Caco-2 (cell line): Measurements from ENCODE around the gene PRR13. TPM values are rescaled to one million over a fixed set of nuclear protein-coding genes. Genes with fewer than 3 reads are reported as not detected.
A peak's percentile ranks its signal among the peaks of the same experiment; 100 is the strongest.
"Not testable (repeated sequence)": the region's sequence is repeated elsewhere in the genome, so short reads cannot be mapped to it uniquely, and the experiment has no call there.

ENCODE experiments used
- BruUV-seq: library from RNA; stranded (reverse); fragments of 400-500 nt; replicated peaks from 2 replicates; lab custom pipeline; 2021; lab: Mats Ljungman, UMichigan
- CTCF ChIA-PET: fragments of 300-600 bp; sonication (Branson Sonifier 250); formaldehyde crosslinking; loops from one replicate; lab custom pipeline; 2022; ENCODE audit warnings: antibody characterized with exemption; lab: Charles Lee
- POLR2A ChIA-PET: fragments of 300-600 bp; sonication (Branson Sonifier 250); formaldehyde crosslinking; loops from one replicate; lab custom pipeline; 2022; ENCODE audit warnings: antibody characterized with exemption; lab: Charles Lee
- DNase-seq, 2 experiments: peaks; one replicate each; pipeline versions ENCODE4 v3.0.0 to v3.0.0-alpha.2; 2020 to 2022
- H3K27me3 ChIP-seq: replicated peaks from 2 replicates; pipeline ENCODE4 v1.6.0; 2011; ENCODE audit warnings: low read length; ENCODE audit not compliant: control insufficient read depth, insufficient read depth
- H3K36me3 ChIP-seq: 2 replicates; pipeline ENCODE4 v1.5.1; 2011; ENCODE audit warnings: low read length; ENCODE audit not compliant: control insufficient read depth, insufficient read depth
- H3K4me1 ChIP-seq: fragments of 250-450 bp; sonication (Bioruptor Pico); 2 replicates; pipeline ENCODE4 v1.5.1; 2020; ENCODE audit warnings: mild to moderate bottlenecking
- H3K4me3 ChIP-seq: 2 replicates; pipeline ENCODE4 v1.5.1; 2011; ENCODE audit warnings: low read depth, mild to moderate bottlenecking, control low read depth, low read length
- H3K9me3 ChIP-seq: fragments of 250-450 bp; sonication (Bioruptor Pico); 2 replicates; pipeline ENCODE4 v1.5.1; 2020; ENCODE audit warnings: mild to moderate bottlenecking, moderate library complexity
- H3K27ac Mint-ChIP-seq: one replicate; pipeline ENCODE4 v1.8.0; 2022; ENCODE audit warnings: mixed read lengths; ENCODE audit not compliant: unreplicated experiment
- H3K27me3 Mint-ChIP-seq: one replicate; pipeline ENCODE4 v1.8.0; 2022; ENCODE audit warnings: mixed read lengths; ENCODE audit not compliant: insufficient read depth, unreplicated experiment
- H3K36me3 Mint-ChIP-seq: one replicate; pipeline ENCODE4 v1.8.0; 2022; ENCODE audit warnings: mild to moderate bottlenecking, mixed read lengths; ENCODE audit not compliant: insufficient read depth, unreplicated experiment
- H3K4me1 Mint-ChIP-seq: one replicate; pipeline ENCODE4 v1.8.0; 2022; ENCODE audit warnings: low read depth, mixed read lengths; ENCODE audit not compliant: unreplicated experiment
- H3K4me3 Mint-ChIP-seq: one replicate; pipeline ENCODE4 v1.8.0; 2022; ENCODE audit warnings: mild to moderate bottlenecking, moderate library complexity, mixed read lengths; ENCODE audit not compliant: unreplicated experiment
- H3K9me3 Mint-ChIP-seq: one replicate; pipeline ENCODE4 v1.8.0; 2022; ENCODE audit warnings: mixed read lengths; ENCODE audit not compliant: unreplicated experiment
- intact Hi-C: fragments of 100-400 bp; cut with micrococcal nuclease; formaldehyde crosslinking; loops from one replicate; pipeline ENCODE4 v1.10.0; 2022; ENCODE audit not compliant: unreplicated experiment
- total RNA-seq: library from RNA; stranded (reverse); gene quantifications from 2 replicates; pipeline ENCODE4 v1.2.3, GENCODE V29; 2022
- TF ChIP-seq, protein P1 (sequence below), 2 experiments: fragments of 200-600 bp in 1 of 2; IDR thresholded peaks; 1 replicate in 1 of 2; 2 replicates in 1 of 2; pipeline versions ENCODE4 v1.5.1 to v1.8.0; 2011 to 2022; ENCODE audit warnings: antibody characterized with exemption in 1 of 2, control low read depth in 1 of 2, inconsistent platforms in 1 of 2, low read depth in 1 of 2, low read length in 1 of 2, mild to moderate bottlenecking in 1 of 2, moderate library complexity in 1 of 2; ENCODE audit not compliant: insufficient read depth in 1 of 2, severe bottlenecking in 1 of 2, unreplicated experiment in 1 of 2

The PRR13 gene
- total RNA-seq, 1 experiment from 2014 or later, result 400 TPM

DNA sequence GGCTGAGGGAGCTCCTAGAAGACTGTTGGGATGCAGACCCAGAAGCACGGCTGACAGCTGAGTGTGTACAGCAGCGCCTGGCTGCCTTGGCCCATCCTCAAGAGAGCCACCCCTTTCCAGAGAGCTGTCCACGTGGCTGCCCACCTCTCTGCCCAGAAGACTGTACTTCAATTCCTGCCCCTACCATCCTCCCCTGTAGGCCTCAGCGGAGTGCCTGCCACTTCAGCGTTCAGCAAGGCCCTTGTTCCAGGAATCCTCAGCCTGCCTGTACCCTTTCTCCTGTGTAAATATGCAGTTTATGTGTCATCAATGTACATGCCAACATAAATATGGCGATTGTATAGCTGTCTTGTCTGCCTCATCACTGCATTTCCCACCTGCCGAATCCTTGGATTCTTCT is 10.3 kb upstream of the PRR13 start:
- Mint-ChIP-seq H3K4me1 (peaks cover 11% of the 10 kb centered on the region), H3K27ac (no peak overlapping the region), H3K36me3 (peaks cover 4% of the 10 kb centered on the region), H3K27me3 (no peaks in the 10 kb centered on the region), H3K4me3 (no peak overlapping the region), H3K9me3 (no peaks in the 10 kb centered on the region)
- TF ChIP-seq, protein P1, sequence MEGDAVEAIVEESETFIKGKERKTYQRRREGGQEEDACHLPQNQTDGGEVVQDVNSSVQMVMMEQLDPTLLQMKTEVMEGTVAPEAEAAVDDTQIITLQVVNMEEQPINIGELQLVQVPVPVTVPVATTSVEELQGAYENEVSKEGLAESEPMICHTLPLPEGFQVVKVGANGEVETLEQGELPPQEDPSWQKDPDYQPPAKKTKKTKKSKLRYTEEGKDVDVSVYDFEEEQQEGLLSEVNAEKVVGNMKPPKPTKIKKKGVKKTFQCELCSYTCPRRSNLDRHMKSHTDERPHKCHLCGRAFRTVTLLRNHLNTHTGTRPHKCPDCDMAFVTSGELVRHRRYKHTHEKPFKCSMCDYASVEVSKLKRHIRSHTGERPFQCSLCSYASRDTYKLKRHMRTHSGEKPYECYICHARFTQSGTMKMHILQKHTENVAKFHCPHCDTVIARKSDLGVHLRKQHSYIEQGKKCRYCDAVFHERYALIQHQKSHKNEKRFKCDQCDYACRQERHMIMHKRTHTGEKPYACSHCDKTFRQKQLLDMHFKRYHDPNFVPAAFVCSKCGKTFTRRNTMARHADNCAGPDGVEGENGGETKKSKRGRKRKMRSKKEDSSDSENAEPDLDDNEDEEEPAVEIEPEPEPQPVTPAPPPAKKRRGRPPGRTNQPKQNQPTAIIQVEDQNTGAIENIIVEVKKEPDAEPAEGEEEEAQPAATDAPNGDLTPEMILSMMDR (IDR thresholded peaks at IDR 0.05; ENCODE audit: insufficient read depth in 1 of 2, low read depth in 1 of 2, low read length in 1 of 2, severe bottlenecking in 1 of 2, unreplicated experiment in 1 of 2), result no peak
- Histone ChIP-seq H3K36me3 (no peaks in the 10 kb centered on the region), H3K27me3 (no peaks in the 10 kb centered on the region), H3K4me3 (no peak overlapping the region), H3K9me3 (no peaks in the 10 kb centered on the region), H3K4me1 (no peaks in the 10 kb centered on the region)
- DNase-seq, result no peak
- no TSS peak for BruUV-seq
- POLR2A ChIA-PET, result interaction anchor here (0.6 kb wide), 1 partner anchor 44 kb away, joined by 4 read pairs; no protein-coding TSS in a partner anchor
- intact Hi-C loops, result no loop called here
- CTCF ChIA-PET, result no interaction called here

DNA sequence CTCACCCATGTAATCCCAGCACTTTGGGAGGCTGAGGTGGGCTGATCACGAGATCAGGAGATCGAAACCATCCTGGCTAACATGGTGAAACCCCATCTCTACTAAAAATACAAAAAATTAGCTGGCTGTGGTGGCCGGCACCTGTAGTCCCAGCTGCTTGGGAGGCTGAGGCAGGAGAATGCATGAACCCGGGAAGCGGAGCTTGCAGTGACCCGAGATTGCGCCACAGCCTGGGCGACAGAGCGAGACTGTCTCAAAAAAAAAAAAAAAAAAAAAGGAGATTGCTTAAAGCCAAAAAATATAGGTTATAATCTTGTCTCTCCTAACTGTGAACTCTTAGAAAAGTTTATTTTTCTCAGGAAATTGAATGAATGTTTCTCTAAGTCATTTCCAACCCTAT is 6.2 kb upstream of the PRR13 start:
- CTCF ChIA-PET, POLR2A ChIA-PET, H3K4me3 Mint-ChIP-seq, H3K4me3 ChIP-seq, H3K36me3 ChIP-seq, H3K27me3 Mint-ChIP-seq, DNase-seq, H3K27ac Mint-ChIP-seq, intact Hi-C loops, H3K4me1 Mint-ChIP-seq, BruUV-seq, H3K27me3 ChIP-seq, H3K36me3 Mint-ChIP-seq, H3K9me3 ChIP-seq, H3K9me3 Mint-ChIP-seq, H3K4me1 ChIP-seq: not testable (repeated sequence)

DNA sequence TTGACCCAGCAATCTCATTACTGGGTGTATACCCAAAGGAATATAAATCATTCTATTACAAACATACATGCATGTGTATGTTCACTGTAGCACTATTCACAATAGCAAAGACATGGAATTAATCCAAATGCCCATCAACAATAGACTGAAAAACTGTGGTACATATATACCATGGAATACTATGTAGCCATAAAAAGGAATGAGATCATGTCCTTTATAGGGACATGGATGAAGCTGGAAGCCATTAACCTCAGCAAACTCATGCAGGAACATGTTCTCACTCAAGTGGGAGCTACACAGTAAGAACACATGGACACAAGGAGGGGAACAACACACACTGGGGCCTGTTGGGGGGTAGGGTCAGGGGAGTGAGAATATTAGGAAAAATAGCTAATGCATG is 2.0 kb upstream of the PRR13 start:
- H3K27ac Mint-ChIP-seq, H3K9me3 Mint-ChIP-seq, H3K9me3 ChIP-seq, H3K27me3 Mint-ChIP-seq, H3K27me3 ChIP-seq, DNase-seq, H3K4me3 ChIP-seq, BruUV-seq, H3K36me3 ChIP-seq, intact Hi-C loops: not testable (repeated sequence)
- peaks cover 19% of the 10 kb centered on the region for H3K4me1 Mint-ChIP-seq
- peak overlapping the region; percentile 61 for H3K4me3 Mint-ChIP-seq
- peaks cover 18% of the 10 kb centered on the region for H3K4me1 ChIP-seq
- ChIA-PET POLR2A (interaction anchor here (0.7 kb wide), 1 partner anchor 115 kb away, joined by 5 read pairs; no protein-coding TSS in a partner anchor), CTCF (interaction anchor here (2.2 kb wide), 1 partner anchor 18 kb away, joined by 22 read pairs; no protein-coding TSS in a partner anchor)
- peaks cover 28% of the 10 kb centered on the region for H3K36me3 Mint-ChIP-seq

DNA sequence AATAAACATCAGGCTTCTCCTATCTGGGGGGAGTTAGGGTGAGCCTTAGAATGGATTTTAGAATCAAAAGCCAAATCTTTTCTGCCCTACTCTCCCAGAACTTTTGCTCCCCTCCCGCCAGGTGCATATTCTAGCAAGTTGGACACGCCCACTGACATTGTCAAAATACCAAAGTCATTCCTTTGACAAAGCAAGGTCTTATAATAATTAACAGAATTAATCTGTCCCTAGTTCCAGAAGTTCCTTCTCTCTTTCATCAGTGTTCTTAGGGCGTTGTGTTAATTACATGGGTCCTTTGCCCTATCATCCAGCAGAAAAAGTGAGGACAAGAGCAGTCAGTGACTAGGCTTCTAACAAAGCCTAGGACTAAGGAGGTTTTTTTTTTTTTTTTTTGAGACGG is 2.4 kb downstream of the PRR13 start:
- TF ChIP-seq, protein P1 (IDR thresholded peaks at IDR 0.05; ENCODE audit: insufficient read depth in 1 of 2, low read depth in 1 of 2, low read length in 1 of 2, severe bottlenecking in 1 of 2, unreplicated experiment in 1 of 2), result no peak
- CTCF ChIA-PET, result no interaction called here
- H3K9me3 Mint-ChIP-seq, result no peaks in the 10 kb centered on the region
- POLR2A ChIA-PET, result interaction anchor here (0.6 kb wide), 2 partner anchors 11 to 22 kb away, joined by 3 to 6 read pairs; no protein-coding TSS in a partner anchor
- no peaks in the 10 kb centered on the region for H3K27me3 Mint-ChIP-seq
- H3K27me3 ChIP-seq, result no peaks in the 10 kb centered on the region
- peaks cover 70% of the 10 kb centered on the region for H3K36me3 Mint-ChIP-seq
- H3K27ac Mint-ChIP-seq, result peak overlapping the region; percentile 98
- intact Hi-C loops, result no loop called here
- H3K4me1 ChIP-seq, result peaks cover 28% of the 10 kb centered on the region
- no peaks in the 10 kb centered on the region for H3K9me3 ChIP-seq
- H3K4me3 Mint-ChIP-seq, result peak overlapping the region; percentile 85
- DNase-seq, result peak; percentile 73
- peak overlapping the region; percentile 17; the same call in 1 of the 2 replicates for H3K4me3 ChIP-seq
- H3K36me3 ChIP-seq, result no peaks in the 10 kb centered on the region; the same call in 1 of the 2 replicates
- peaks cover 26% of the 10 kb centered on the region for H3K4me1 Mint-ChIP-seq
- no TSS peak for BruUV-seq

DNA sequence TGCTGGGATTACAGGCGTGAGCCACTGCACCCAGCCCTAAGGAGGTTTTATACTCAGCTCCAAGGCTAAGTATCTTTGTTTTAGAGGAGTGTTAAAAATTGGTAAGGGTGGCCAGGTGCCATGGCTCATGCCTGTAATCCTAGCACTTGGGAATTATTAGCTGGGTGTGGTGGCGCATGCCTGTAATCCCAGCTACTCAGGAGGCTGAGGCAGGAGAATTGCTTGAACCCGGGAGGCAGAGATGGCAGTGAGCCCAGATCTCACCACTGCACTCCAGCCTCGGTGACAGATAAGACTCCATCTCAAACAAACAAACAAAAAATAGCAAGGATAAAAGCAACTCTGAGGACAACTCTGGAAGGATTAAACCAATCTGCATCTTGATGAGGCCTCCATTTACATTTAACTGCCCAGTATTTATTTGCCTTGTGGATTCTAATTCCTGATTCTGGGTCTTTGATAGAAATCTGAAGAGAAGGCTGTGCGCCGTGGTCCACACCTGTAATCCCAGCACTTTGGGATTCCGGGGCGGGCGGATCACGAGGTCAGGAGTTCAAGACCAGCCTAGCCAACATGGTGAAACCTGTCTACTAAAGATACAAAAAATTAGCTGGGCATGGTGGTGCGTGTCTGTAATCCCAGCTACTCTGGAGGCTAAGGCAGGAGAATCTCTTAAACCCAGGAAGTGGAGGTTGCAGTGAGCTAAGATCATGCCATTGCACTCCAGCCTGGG is 3.2 kb downstream of the PRR13 start:
- H3K27me3 Mint-ChIP-seq, CTCF ChIA-PET, H3K9me3 ChIP-seq, H3K36me3 ChIP-seq, intact Hi-C loops, H3K4me3 ChIP-seq, BruUV-seq, H3K9me3 Mint-ChIP-seq, H3K27me3 ChIP-seq, DNase-seq: not testable (repeated sequence)
- POLR2A ChIA-PET, result interaction anchor here (0.6 kb wide), 2 partner anchors 12 to 23 kb away, joined by 3 to 6 read pairs; no protein-coding TSS in a partner anchor
- H3K4me1 Mint-ChIP-seq, result peaks cover 26% of the 10 kb centered on the region
- peak overlapping the region; percentile 98 for H3K27ac Mint-ChIP-seq
- peak overlapping the region; percentile 85 for H3K4me3 Mint-ChIP-seq
- peaks cover 28% of the 10 kb centered on the region for H3K4me1 ChIP-seq
- peaks cover 70% of the 10 kb centered on the region for H3K36me3 Mint-ChIP-seq
